Left cardiac atrium (tissue), 4 donors: ENCODE results near the gene LSM10. TPM values are rescaled to one million over a fixed set of nuclear protein-coding genes. Genes with fewer than 3 reads are reported as not detected.
A peak's percentile ranks its signal among the peaks of the same experiment; 100 is the strongest.

Experiments used
- ATAC-seq, 2 donors: fragments of 200-7000 bp; cut with Tn5 transposase; one replicate each; pipeline ENCODE4 v1.9.1; 2020; ENCODE audit warnings: mild to moderate bottlenecking in 2 of 2, moderate library complexity in 2 of 2
- DNase-seq: peaks from one replicate; pipeline ENCODE4 v3.0.0-alpha.2; 2020
- intact Hi-C, 2 donors: fragments of 100-400 bp; cut with DNase I; formaldehyde crosslinking; loops; one replicate each; pipeline versions ENCODE4 v1.14.1 to v1.15.1; 2022 to 2023
- total RNA-seq, 2 donors: library from RNA; stranded (reverse); fragmentation: NEBNext Ultra II Directional; extraction: Animal tissue kit (Norgen Biotek cat#: 25700); gene quantifications; one replicate each; pipeline ENCODE4 v1.2.1, GENCODE V29; 2021
- donor health status: DM: no; HTN: yes; CAD: no.
- donor health status: DM: no; HTN: yes; CAD: no; lungs with severe emphysema.
- donor health status: DM: yes; HTN: yes; CAD: no.
- donor health status: Dilated cardiomyopathy.

LSM10 gene
- total RNA-seq, 2 donors from 2014 or later, result 59.2 to 63.9 TPM

GRCh38 chr1:36365381-36365780 lies 32.3 kb downstream of the LSM10 start:
- intact Hi-C loops, result no loop called here
- DNase-seq, result peak; percentile 75

GRCh38 chr1:36359911-36360550 lies 37.7 kb downstream of the LSM10 start:
- intact Hi-C loops, result no loop called here
- ATAC-seq, result no peak
- DNase-seq, result no peak

More at GRCh38 chr1:36365381-36365780, 32.3 kb downstream of the LSM10 start:
- peak; percentile 26 to 35 for ATAC-seq

- intact Hi-C loops, result no loop called here
- DNase-seq (no peak), ATAC-seq (no peak)
Observed at GRCh38 chr1:36359383-36359782, 38.3 kb downstream of the LSM10 start.

- ATAC-seq (no peak), DNase-seq (no peak)
- intact Hi-C loops, result no loop called here
Observed at GRCh38 chr1:36358514-36359084, 39.1 kb downstream of the LSM10 start.

- ATAC-seq (no peak), DNase-seq (no peak)
- intact Hi-C loops, result no loop called here
Observed at GRCh38 chr1:36355811-36356210, 41.9 kb downstream of the LSM10 start.

- ATAC-seq (no peak), DNase-seq (no peak)
- intact Hi-C loops, result no loop called here
Observed at GRCh38 chr1:36354486-36354885, 43.2 kb downstream of the LSM10 start.

- ATAC-seq (no peak), DNase-seq (no peak)
- intact Hi-C loops, result no loop called here
Observed at GRCh38 chr1:36352910-36353878, 44.5 kb downstream of the LSM10 start.

- DNase-seq, result no peak
- no peak for ATAC-seq
- intact Hi-C loops, result no loop called here
Observed at GRCh38 chr1:36352125-36352909, 45.4 kb downstream of the LSM10 start.

GRCh38 chr1:36351227-36351977 lies 46.3 kb downstream of the LSM10 start:
- DNase-seq (no peak), ATAC-seq (peak; percentile 11 to 62)
- intact Hi-C loops, result no loop called here

GRCh38 chr1:36350659-36351226 lies 47.0 kb downstream of the LSM10 start:
- ATAC-seq (peak; percentile 71 to 87), DNase-seq (no peak)
- intact Hi-C loops, result no loop called here

GRCh38 chr1:36349839-36350238 lies 47.9 kb downstream of the LSM10 start:
- no peak for DNase-seq
- peak; percentile 31 to 54 for ATAC-seq
- intact Hi-C loops, result loop anchor here in 1 of 2 donors (10.0 kb wide), 1 partner anchor 65 kb away; no protein-coding TSS in a partner anchor

- DNase-seq (no peak), ATAC-seq (peak in 1 of 2 donors; percentile 38)
Observed at GRCh38 chr1:36349241-36349671, 48.5 kb downstream of the LSM10 start.

GRCh38 chr1:36346741-36347370 lies 50.9 kb downstream of the LSM10 start:
- intact Hi-C loops, result loop anchor here in 1 of 2 donors (10.0 kb wide), 1 partner anchor 68 kb away; no protein-coding TSS in a partner anchor
- no peak for ATAC-seq
- no peak for DNase-seq

More at GRCh38 chr1:36349241-36349671, 48.5 kb downstream of the LSM10 start:
- intact Hi-C loops, result loop anchor here in 1 of 2 donors (10.0 kb wide), 1 partner anchor 66 kb away; no protein-coding TSS in a partner anchor

GRCh38 chr1:36345353-36345752 lies 52.4 kb downstream of the LSM10 start:
- ATAC-seq (no peak), DNase-seq (no peak)
- intact Hi-C loops, result loop anchor here in 1 of 2 donors (10.0 kb wide), 1 partner anchor 69 kb away; no protein-coding TSS in a partner anchor

- ATAC-seq (no peak), DNase-seq (no peak)
- intact Hi-C loops, result loop anchor here in 1 of 2 donors (10.0 kb wide), 1 partner anchor 70 kb away; no protein-coding TSS in a partner anchor
Observed at GRCh38 chr1:36344395-36344680, 53.4 kb downstream of the LSM10 start.

- ATAC-seq (peak in 1 of 2 donors; percentile 45), DNase-seq (no peak)
- intact Hi-C loops, result loop anchor here in 1 of 2 donors (10.0 kb wide), 1 partner anchor 71 kb away; no protein-coding TSS in a partner anchor
Observed at GRCh38 chr1:36343651-36344394, 53.9 kb downstream of the LSM10 start.
